Mammary epithelial cell (primary cell): ENCODE measurements around the gene SNAP47.

Experiments used
- CTCF ChIP-seq, 2 donors: IDR thresholded peaks in 1 of 2; conservative IDR thresholded peaks in 1 of 2; 2 replicates each; pipeline ENCODE4 v1.5.1; 2011 to 2012; ENCODE audit warnings: inconsistent platforms in 2 of 2, low read length in 2 of 2, mild to moderate bottlenecking in 2 of 2, control low read depth in 1 of 2, low read depth in 1 of 2; ENCODE audit not compliant: insufficient read depth in 1 of 2; ENCODE audit errors: extremely low read depth in 1 of 2
- EZH2 ChIP-seq: IDR thresholded peaks from 2 replicates; pipeline ENCODE4 v1.6.1; 2012; ENCODE audit warnings: low read length, inconsistent platforms, borderline replicate concordance

GRCh38 chr1:227768125-227768439, 32.8 kb downstream of the SNAP47 start:
- TF ChIP-seq CTCF (conservative IDR thresholded peaks at IDR 0.05 in 1 of 2, IDR thresholded peaks at IDR 0.05 in 1 of 2; ENCODE audit: extremely low read depth in 1 of 2, insufficient read depth in 1 of 2, low read depth in 1 of 2, low read length in 2 of 2) (no peak), EZH2 (no peak)
